Right lobe of liver (tissue), 4 donors: Measurements from ENCODE around the gene UBE3D.

Experiments used
- POLR2A ChIP-seq: fragments of 450-650 bp; IDR thresholded peaks from one replicate; pipeline ENCODE4 v1.6.1; 2017; ENCODE audit warnings: antibody characterized with exemption, mild to moderate bottlenecking
- TF ChIP-seq, protein P1 (sequence below), 4 donors: fragments of 200-600 bp in 3 of 4; fragments of 450-650 bp in 1 of 4; IDR thresholded peaks; one replicate each; pipeline versions ENCODE4 v1.5.1 to v1.8.0; 2016 to 2022; ENCODE audit warnings: antibody characterized with exemption in 4 of 4, mild to moderate bottlenecking in 2 of 4
- donor health status: DM: no; HTN: no; CAD: no.
- donor health status: DM: no; HTN: no; CAD: no.
- donor health status: DM: no; HTN: yes; CAD: no.

DNA sequence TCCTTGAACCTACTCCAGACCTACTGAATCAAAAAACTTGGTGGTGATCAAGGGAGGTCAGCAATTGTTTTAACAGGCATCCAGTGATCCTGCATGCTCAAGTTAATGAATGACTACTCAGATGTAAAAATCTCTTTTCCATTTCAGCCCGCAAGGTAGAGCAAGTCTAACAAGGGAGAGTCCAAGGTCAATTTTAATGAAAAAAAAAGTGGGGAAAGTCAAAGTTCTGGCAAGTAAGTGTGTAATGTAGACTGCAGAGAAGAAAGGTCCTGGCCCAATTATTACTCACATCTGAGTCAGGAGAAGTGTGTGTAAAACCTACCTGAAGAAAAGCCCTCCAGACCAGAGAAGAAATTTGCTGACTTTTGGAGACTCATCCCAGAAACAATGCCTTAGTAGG, 193.5 kb downstream of the UBE3D start:
- no peak for TF ChIP-seq POLR2A
- TF ChIP-seq, protein P1, sequence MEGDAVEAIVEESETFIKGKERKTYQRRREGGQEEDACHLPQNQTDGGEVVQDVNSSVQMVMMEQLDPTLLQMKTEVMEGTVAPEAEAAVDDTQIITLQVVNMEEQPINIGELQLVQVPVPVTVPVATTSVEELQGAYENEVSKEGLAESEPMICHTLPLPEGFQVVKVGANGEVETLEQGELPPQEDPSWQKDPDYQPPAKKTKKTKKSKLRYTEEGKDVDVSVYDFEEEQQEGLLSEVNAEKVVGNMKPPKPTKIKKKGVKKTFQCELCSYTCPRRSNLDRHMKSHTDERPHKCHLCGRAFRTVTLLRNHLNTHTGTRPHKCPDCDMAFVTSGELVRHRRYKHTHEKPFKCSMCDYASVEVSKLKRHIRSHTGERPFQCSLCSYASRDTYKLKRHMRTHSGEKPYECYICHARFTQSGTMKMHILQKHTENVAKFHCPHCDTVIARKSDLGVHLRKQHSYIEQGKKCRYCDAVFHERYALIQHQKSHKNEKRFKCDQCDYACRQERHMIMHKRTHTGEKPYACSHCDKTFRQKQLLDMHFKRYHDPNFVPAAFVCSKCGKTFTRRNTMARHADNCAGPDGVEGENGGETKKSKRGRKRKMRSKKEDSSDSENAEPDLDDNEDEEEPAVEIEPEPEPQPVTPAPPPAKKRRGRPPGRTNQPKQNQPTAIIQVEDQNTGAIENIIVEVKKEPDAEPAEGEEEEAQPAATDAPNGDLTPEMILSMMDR (IDR thresholded peaks at IDR 0.05), result no peak
